ENCODE results near the gene CCDC112. TPM values are rescaled to one million over a fixed set of nuclear protein-coding genes. Genes with fewer than 3 reads are reported as not detected.

Gene CCDC112
- total RNA-seq, 2 experiments from 2014 or later = 3.1 to 3.9 TPM

- no peak for ATAC-seq (ENCODE audit: poor library complexity)
- Histone ChIP-seq H3K4me1 (ENCODE audit: insufficient read depth, low read length) (no peaks in the 10 kb centered on the region), H3K27ac (ENCODE audit: low read depth in 1 of 2, low read length in 2 of 2) (no peak overlapping the region), H3K4me3 (ENCODE audit: low read length) (no peak overlapping the region), H3K36me3 (ENCODE audit: insufficient read depth, low read length) (no peaks in the 10 kb centered on the region), H3K9me3 (ENCODE audit: control insufficient read depth in 1 of 2, insufficient read depth in 1 of 2, low read length in 2 of 2) (no peaks in the 10 kb centered on the region), H3K27me3 (ENCODE audit: control insufficient read depth in 1 of 2, insufficient read depth in 2 of 2, low read length in 2 of 2) (peaks cover 3 to 19% of the 10 kb centered on the region in 2 experiments)
- Mint-ChIP-seq H3K9me3 (no peaks in the 10 kb centered on the region), H3K4me1 (ENCODE audit: low read depth) (no peaks in the 10 kb centered on the region), H3K4me3 (no peak overlapping the region), H3K36me3 (ENCODE audit: low read depth) (no peaks in the 10 kb centered on the region), H3K27ac (no peak overlapping the region), H3K27me3 (peaks cover 44% of the 10 kb centered on the region)
- intact Hi-C loops (cut with DNase I, micrococcal nuclease) = loop anchor here in 1 of 2 experiments (5.0 kb wide), 1 partner anchor 754 kb away; no protein-coding TSS in a partner anchor
- DNase-seq = no peak
- CTCF ChIA-PET = interaction anchor here (1.9 kb wide), 1 partner anchor 262 kb away, joined by 9 read pairs; no protein-coding TSS in a partner anchor
- no peak for TF ChIP-seq CTCF (IDR thresholded peaks at IDR 0.05)
- POLR2A ChIA-PET = no interaction called here
Measured at GRCh38 chr5:115313052-115313451, 16.6 kb upstream of the CCDC112 start.

DNA sequence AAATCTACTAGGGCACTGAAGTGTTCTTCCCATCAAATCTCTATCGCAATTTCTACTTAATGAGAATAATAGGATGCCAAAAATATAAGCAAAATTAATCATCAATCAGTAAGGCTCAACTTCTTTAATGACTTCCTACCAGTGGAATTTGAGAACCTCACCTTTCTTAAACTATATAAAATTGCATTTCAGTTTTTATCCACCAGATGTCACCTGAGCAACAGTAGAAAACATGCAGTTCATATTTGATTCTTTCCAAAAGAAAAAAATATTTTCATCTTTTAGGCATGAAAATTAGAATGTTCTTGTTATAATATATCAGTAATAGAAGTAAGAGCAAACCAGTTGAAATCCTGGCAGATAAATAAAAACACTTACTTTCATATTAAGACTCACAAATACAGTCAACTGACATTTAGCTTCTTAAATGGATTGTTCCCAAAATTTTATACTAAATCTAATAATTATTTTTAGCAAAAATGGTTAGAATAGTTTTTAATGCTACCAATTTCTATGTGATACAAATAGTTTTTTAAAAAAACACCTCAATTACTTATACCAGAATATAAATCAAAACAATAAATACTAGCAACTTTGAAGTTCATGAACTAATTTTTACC is 13.4 kb upstream of the CCDC112 start:
- ChIA-PET CTCF (interaction anchor here (1.1 to 3.1 kb wide), 3 partner anchors 14 to 267 kb away, joined by 4 to 25 read pairs (median 7); partner anchors contain the start of gene CCDC112), POLR2A (interaction anchor here (1.3 to 1.6 kb wide), 3 partner anchors 13 to 265 kb away, joined by 3 to 7 read pairs (median 4); partner anchors contain the start of gene CCDC112)
- H3K27me3 ChIP-seq (ENCODE audit: control insufficient read depth in 1 of 2, insufficient read depth in 2 of 2, low read length in 2 of 2) = peaks cover 4 to 14% of the 10 kb centered on the region in 2 experiments
- H3K27me3 Mint-ChIP-seq = peaks cover 48% of the 10 kb centered on the region
- DNase-seq (peak in 3 of 14 experiments; percentile 61 to 68 (median 66)), ATAC-seq (ENCODE audit: poor library complexity) (peak; percentile 52)
- intact Hi-C loops (cut with DNase I, micrococcal nuclease) = loop anchor here (1.0 to 5.0 kb wide), 6 partner anchors 264 to 759 kb away; no protein-coding TSS in a partner anchor
- no peak overlapping the region for H3K27ac Mint-ChIP-seq
- H3K9me3 ChIP-seq (ENCODE audit: control insufficient read depth in 1 of 2, insufficient read depth in 1 of 2, low read length in 2 of 2) = no peaks in the 10 kb centered on the region
- H3K36me3 Mint-ChIP-seq (ENCODE audit: low read depth) = no peaks in the 10 kb centered on the region
- H3K36me3 ChIP-seq (ENCODE audit: insufficient read depth, low read length) = no peaks in the 10 kb centered on the region
- peak; percentile 83 for TF ChIP-seq CTCF (IDR thresholded peaks at IDR 0.05)
- H3K4me1 Mint-ChIP-seq (ENCODE audit: low read depth) = no peaks in the 10 kb centered on the region
- no peak overlapping the region for H3K4me3 Mint-ChIP-seq
- H3K4me1 ChIP-seq (ENCODE audit: insufficient read depth, low read length) = no peaks in the 10 kb centered on the region
- H3K27ac ChIP-seq (ENCODE audit: low read depth in 1 of 2, low read length in 2 of 2) = no peak overlapping the region
- no peaks in the 10 kb centered on the region for H3K9me3 Mint-ChIP-seq
- H3K4me3 ChIP-seq (ENCODE audit: low read length) = no peak overlapping the region

- no peak overlapping the region for H3K4me3 Mint-ChIP-seq
- Histone ChIP-seq H3K27ac (ENCODE audit: low read depth in 1 of 2, low read length in 2 of 2) (no peak overlapping the region), H3K27me3 (ENCODE audit: control insufficient read depth in 1 of 2, insufficient read depth in 2 of 2, low read length in 2 of 2) (peaks cover 4 to 19% of the 10 kb centered on the region in 2 experiments), H3K36me3 (ENCODE audit: insufficient read depth, low read length) (no peaks in the 10 kb centered on the region), H3K4me3 (ENCODE audit: low read length) (no peak overlapping the region), H3K9me3 (ENCODE audit: control insufficient read depth in 1 of 2, insufficient read depth in 1 of 2, low read length in 2 of 2) (no peaks in the 10 kb centered on the region), H3K4me1 (ENCODE audit: insufficient read depth, low read length) (no peaks in the 10 kb centered on the region)
- H3K27me3 Mint-ChIP-seq = peaks cover 49% of the 10 kb centered on the region
- no peak overlapping the region for H3K27ac Mint-ChIP-seq
- no peaks in the 10 kb centered on the region for H3K9me3 Mint-ChIP-seq
- no peaks in the 10 kb centered on the region for H3K36me3 Mint-ChIP-seq (ENCODE audit: low read depth)
- intact Hi-C loops (cut with DNase I, micrococcal nuclease) = loop anchor here (1.0 to 5.0 kb wide), 5 partner anchors 265 to 760 kb away; no protein-coding TSS in a partner anchor
- H3K4me1 Mint-ChIP-seq (ENCODE audit: low read depth) = no peaks in the 10 kb centered on the region
- no peak for DNase-seq
- ChIA-PET POLR2A (interaction anchor here (1.3 to 1.5 kb wide), 2 partner anchors 12 to 266 kb away, joined by 3 to 4 read pairs; partner anchors contain the start of gene CCDC112), CTCF (interaction anchor here (1.5 to 3.1 kb wide), 2 partner anchors 13 to 266 kb away, joined by 7 to 25 read pairs; partner anchors contain the start of gene CCDC112)
- ATAC-seq (ENCODE audit: poor library complexity) = no peak
- no peak for TF ChIP-seq CTCF (IDR thresholded peaks at IDR 0.05)
Measured at GRCh38 chr5:115308815-115309214, 12.4 kb upstream of the CCDC112 start.

All from CD4-positive, alpha-beta T cell (primary cell).